Myocyte (in vitro differentiated cells): ENCODE measurements around the gene TARBP1. TPM values are rescaled to one million over a fixed set of nuclear protein-coding genes. Genes with fewer than 3 reads are reported as not detected.
A peak's percentile ranks its signal among the peaks of the same experiment; 100 is the strongest.
"Not testable (repeated sequence)": the region's sequence is repeated elsewhere in the genome, so short reads cannot be mapped to it uniquely, and the experiment has no call there.

Experiments
- DNase-seq: peaks from one replicate; pipeline ENCODE4 v3.0.0-alpha.2; 2012; ENCODE audit warnings: low read depth
- polyA plus RNA-seq: library from polyadenylated mRNA; unstranded; fragments of >200 nt; gene quantifications from one replicate; pipeline ENCODE4 v1.2.1, GENCODE V29; 2012; ENCODE audit warnings: missing spikeins
- total RNA-seq: library from RNA; depleted of rRNA; stranded (reverse); fragments of >200 nt; gene quantifications from 2 replicates; pipeline ENCODE4 v1.2.3, GENCODE V29; 2014

Gene TARBP1, protein sequence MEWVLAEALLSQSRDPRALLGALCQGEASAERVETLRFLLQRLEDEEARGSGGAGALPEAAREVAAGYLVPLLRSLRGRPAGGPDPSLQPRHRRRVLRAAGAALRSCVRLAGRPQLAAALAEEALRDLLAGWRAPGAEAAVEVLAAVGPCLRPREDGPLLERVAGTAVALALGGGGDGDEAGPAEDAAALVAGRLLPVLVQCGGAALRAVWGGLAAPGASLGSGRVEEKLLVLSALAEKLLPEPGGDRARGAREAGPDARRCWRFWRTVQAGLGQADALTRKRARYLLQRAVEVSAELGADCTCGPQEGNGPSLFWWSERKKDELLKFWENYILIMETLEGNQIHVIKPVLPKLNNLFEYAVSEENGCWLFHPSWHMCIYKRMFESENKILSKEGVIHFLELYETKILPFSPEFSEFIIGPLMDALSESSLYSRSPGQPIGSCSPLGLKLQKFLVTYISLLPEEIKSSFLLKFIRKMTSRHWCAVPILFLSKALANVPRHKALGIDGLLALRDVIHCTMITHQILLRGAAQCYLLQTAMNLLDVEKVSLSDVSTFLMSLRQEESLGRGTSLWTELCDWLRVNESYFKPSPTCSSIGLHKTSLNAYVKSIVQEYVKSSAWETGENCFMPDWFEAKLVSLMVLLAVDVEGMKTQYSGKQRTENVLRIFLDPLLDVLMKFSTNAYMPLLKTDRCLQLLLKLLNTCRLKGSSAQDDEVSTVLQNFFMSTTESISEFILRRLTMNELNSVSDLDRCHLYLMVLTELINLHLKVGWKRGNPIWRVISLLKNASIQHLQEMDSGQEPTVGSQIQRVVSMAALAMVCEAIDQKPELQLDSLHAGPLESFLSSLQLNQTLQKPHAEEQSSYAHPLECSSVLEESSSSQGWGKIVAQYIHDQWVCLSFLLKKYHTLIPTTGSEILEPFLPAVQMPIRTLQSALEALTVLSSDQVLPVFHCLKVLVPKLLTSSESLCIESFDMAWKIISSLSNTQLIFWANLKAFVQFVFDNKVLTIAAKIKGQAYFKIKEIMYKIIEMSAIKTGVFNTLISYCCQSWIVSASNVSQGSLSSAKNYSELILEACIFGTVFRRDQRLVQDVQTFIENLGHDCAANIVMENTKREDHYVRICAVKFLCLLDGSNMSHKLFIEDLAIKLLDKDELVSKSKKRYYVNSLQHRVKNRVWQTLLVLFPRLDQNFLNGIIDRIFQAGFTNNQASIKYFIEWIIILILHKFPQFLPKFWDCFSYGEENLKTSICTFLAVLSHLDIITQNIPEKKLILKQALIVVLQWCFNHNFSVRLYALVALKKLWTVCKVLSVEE (N-terminal part only)
- 14.5 and 14.8 TPM in 2 replicates for total RNA-seq
- polyA plus RNA-seq, result 13.5 TPM

DNA sequence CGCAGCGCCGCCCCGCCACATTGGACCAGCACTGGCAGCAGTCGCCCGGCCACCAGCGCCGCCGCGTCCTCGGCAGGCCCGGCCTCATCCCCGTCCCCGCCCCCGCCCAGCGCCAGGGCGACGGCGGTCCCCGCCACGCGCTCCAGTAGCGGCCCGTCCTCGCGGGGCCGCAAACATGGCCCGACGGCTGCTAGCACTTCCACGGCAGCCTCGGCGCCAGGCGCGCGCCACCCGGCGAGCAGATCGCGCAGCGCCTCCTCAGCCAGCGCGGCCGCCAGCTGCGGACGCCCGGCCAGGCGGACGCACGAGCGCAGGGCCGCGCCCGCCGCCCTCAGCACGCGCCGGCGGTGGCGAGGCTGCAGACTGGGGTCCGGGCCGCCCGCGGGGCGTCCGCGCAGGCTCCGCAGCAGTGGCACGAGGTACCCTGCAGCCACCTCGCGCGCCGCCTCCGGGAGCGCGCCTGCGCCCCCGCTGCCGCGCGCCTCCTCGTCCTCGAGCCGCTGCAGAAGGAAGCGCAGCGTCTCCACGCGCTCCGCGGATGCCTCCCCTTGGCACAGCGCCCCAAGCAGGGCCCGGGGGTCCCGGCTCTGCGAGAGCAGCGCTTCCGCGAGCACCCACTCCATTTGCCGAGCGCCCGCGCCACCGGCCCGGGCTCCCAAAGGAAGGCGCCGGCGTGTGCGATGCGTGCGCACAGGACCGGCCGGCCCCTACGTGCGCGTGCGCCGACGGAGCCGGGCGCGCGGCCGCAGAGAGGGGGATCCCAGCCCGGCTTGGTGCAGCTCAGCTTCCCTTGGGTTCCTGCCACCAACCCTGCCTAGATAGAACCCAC lies at the start of gene TARBP1:
TSS of gene TARBP1 (minus strand) at position 699 of the 829 bp plus-strand sequence. CDS start at position 623, 76 bp downstream.
- peak; percentile 84 for DNase-seq

DNA sequence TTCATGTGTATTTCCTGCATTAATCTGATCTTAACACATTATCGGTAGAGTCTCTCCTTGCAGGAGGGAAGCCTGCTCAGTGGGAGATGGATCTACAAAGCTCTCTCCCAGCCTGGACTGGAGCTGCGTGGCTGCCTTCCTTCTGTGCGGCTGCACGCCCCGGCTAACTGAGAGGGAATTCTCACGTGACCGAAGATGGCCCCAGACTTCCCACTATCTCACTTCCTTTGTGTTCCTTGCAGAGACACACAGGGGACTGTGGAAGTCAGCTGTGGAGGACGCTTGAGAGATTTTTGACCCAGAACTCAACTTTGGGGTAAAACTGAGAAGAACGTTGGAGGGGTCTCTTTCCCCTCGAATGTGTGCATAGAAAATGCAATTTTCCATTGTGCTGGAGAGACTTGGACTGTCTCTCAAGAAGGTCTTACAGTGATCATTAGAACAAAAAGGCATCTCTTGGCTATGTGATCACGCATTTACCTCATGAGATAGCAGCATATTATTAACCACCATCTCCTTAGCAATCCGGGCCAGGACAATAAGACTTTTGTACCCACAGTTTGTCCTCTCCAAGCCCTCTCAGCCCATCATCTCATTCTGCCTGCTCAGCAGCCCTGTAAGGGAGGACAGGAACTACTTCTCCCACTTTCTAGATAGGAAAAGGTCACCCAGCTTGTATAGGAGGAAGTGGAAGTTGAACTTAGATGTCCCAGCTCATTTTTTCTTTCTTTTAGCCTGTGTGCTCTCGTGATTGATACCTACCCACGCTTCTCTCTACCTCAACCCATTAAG lies 49.3 kb upstream of the TARBP1 start:
- DNase-seq, result no peak

DNA sequence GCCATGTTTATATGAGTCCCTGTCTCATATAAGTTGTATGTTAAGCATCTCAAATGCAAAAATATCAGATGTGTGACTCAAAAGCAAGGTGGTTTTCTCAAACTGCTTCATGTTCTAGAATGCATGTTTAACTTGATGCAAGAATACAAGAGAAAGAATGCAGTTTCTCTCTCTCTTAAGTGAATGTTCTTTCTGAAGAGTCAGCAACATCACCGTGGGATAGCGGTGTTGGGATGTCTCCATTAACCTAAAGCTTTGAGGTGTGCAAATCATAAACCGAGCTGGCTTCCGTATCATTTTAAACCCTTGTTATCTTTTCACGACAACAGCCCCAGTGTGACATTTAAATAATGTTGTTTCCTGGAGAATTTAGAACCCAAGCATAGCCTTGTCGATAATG lies 48.4 kb upstream of the TARBP1 start:
- no peak for DNase-seq

DNA sequence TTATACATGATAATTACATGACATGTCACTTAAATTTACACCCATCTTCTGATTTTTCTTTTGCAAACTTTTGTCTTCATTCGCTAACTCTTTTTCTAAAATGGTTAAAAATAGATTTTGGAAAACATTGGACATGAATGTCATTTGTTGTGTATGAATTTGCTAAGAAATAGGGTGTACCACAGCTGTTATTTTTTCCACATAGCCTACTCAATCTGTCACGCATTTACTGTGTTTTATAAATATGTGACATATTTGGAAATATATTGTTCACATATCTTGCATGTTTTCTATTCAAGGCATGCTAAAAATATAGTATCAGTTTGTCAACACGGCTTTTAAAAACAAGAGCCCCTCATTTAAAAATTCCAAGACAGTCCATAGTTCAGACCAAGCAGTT lies 47.9 kb upstream of the TARBP1 start:
- DNase-seq, result no peak

DNA sequence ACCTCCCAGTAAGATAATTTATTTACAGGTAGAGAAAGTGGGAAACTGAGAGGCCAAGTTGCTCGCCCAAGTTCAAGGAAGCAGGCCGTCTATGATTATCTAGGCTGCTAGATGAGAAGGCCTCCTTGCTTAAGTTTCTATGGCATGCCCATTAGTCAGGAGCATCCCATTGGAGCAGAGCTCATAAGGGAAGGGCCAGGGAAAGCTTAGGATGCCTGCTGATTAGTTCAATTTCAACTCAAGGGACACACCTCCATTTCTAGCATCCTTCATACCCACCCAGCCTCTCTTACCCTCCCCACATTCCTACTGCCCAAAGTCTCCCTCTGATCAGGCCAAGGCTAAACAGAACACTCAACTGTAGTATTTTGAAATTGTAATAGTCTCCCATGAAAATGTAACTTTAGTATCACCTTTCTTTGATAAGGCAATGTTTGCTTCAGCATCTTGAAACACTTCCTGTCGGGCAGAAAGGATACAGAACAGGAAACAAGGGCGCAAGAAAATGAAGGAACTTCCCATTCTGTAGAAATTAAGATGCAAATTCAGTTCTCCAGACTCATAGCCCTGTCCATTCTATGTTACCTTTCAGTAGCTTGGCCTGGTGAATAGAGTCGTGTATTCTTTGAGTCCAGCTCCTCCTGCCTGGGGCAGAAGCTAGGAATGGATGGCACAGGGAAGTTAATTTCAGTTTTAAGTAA lies 46.3 kb upstream of the TARBP1 start:
- no peak for DNase-seq

DNA sequence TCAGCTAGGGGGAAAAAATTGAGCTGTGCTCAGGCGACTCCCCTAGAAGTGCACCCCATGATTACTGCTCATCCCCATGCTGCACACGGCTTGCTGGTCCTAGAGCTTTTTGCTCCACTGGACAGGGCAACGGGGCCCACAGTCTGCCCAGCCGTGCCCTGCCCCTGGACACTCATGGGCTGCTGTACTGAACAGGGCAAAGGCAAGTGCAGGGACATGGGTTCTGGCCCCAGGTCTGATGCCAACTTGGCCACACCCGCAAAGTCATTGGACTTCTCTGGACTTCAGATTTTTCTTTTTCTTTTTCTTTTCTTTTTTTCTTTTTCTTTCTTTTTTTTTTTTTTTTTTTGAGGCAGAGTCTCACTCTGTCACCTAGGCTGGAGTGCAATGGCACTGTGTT lies 42.9 kb upstream of the TARBP1 start:
- no peak for DNase-seq

DNA sequence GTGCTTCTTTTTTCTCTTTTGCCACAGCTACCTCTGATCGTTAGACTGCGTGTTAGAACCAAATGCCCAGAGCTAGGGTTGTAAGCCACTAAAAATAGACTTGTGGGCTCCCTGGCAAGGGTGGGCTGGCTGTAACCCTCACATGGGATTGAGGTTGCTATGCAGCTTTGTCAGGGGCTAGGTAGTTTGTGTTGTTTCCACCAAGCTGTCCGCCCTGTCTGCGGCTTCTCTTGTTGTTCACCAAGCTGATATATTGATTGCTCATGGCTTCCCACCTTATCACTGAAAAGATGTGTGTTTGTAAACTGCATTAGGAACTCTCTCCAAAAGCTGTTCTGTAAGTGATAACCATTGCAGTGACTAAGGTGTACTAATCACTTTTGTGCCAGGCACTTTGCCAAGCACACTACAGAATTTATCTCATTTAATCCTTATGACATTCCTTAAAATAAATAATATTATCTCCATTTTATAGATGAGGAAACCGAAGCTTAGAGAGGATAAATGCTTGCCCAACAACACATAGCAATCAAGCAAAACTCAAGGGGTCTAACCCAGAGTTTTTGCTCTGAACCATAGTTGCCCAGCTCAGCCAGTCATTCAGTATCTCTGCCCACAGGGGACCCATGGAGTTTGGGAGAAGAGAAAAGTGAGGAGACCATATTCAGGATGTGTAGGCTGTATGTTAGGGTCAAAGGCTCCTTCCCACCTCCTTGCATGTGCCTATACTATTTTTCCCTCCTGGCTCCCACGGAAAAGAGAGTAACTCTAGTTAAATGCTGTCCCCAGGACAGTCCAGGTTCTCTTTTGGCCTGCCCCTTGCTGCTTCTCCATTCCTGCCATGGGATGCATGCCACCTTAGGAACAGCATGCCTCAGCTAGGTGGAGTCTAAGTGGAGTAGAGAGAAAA lies 42.2 kb upstream of the TARBP1 start:
- DNase-seq, result peak; percentile 52

DNA sequence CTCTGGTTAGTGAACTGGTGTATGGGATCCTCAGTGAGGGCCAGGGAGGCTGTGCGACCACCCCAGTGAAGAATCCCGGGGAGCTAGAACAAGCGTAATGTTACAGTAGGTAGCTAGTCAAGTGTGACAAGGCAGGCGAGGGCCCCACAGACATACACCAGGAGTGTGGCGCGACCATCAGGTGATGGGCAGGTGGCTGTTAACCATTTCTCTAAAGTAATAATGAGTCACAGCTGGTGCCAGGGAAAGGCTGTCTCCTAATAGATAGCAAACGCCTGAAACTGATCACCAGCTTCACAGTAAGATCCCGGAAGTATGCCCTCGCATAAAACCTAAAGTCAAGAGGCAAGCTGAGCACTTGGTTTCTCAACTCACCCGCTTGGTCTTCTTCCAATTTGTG lies 40.5 kb upstream of the TARBP1 start:
- no peak for DNase-seq

DNA sequence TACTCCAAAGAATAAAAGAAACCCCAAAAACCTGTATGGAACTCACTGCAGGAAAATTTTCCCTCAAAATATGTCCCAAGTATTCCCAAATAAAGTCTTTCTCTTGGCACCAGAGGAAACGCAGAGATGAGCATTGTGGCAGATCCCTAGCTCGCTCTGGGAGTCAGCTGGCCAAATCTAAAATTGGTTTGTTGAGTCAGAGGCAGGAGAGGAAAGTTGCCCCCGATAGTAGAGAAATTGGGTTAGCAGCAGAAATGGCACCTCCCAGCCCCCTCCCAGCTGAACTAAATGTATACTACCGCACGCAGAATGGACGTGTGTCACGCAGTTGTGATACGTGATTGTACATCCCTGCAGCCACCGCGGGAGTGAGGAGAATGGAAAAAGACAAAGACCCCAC lies 39.9 kb upstream of the TARBP1 start:
- DNase-seq, result peak; percentile 63

DNA sequence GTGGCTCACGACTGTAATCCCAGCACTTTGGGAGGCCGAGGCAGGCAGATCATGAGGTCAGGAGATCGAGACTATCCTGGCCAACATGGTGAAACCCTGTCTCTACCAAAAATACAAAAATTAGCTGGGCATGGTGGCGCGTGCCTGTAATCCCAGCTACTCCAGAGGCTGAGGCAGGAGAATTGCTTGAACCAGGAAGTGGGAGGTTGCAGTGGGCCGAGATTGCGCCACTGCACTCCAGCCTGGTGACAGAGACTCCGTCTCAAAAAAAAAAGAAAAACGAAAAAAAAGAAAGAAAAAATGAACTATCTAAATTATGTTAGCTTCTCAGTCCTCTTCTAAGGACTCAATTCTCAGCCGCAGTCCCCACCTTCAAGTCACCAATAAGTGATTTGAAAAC lies 39.1 kb upstream of the TARBP1 start:
- not testable (repeated sequence) for DNase-seq

DNA sequence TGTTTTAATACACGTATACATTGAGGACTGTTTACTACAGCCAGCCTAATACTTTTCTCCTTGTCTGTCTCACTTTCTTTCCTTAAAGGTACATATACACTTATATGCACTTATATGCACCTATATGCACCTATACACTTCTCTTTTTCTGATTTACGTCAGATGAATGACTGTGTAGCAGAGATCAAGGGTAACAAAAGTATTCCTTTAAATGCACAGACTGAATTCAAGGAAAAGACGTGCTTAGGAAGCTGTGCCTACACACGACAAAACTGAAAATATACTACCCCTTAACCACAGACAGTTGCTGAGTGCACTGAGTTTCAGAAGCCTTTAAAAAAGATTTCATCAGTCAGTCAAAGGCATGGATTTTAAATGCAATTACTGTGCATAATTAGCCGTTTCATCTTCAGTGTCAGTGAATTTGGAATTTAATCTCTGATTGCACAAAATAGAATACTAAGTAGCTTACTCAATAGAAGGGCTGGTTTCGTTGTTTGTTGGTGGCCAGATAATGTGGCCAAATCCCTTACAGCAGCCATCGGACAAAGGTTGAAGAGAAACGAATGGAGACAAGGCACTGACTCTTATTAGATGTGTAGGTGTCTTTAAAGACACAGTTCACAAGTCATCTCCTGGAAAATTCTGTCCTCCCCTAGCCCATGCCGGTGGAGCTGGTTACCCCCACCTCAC lies 38.3 kb upstream of the TARBP1 start:
- DNase-seq, result no peak

DNA sequence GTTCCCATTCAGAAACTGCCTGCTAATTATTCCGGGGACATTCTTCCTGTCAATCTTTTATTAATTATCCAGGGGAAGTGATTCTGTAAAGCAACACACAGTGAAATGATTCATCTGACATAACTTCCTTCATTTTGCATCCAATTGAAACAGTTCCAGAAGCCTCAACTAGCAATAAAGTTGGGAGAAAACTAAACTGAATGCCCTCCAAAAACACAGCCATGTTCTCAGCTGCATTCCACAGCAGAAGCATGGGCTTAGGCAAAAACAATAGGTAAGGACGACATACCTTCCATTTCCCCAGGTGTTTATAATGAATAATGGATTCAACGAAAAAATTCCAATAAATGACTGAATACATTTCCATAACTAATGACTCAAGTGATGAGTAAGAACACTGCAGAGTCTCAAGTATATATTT lies 36.9 kb upstream of the TARBP1 start:
- no peak for DNase-seq

DNA sequence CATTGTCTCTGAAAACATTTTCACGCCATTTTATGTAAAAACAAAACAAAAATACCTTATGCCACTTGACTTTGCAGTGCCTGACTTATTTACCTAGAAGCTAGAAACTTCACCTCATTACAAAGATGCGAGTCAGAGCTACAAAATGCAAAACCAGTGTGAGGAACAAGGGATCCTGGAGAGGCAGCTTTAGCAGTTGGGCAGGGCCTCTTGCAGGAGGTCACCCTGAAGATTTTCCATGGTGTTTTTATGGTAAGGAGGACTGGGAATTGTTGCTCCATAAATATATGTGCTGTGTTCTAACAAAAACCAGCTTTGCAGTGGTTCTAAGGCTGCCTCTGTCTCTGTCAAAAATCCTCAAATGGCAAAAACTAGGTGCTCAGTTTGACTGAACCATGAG lies 36.4 kb upstream of the TARBP1 start:
- DNase-seq, result peak; percentile 13

DNA sequence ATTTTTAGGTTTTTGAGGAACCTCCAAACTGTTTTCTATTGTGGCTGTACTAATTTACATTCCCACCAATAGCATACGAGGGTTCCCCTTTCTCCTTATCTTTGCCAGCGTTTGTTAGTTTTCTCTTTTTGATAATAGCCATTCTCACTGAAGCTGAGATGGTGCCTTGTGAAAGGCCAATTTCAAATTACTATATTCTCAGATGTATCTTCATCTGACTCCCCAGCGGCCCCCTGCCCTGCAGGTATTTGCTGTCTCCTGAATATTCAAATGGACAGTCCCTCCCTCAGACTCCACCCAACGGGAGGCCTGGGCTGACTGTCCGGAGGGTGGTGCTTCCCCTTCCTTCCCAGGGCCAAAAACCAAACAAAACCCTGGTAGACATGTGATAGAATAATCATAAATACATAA lies 33.5 kb upstream of the TARBP1 start:
- no peak for DNase-seq

DNA sequence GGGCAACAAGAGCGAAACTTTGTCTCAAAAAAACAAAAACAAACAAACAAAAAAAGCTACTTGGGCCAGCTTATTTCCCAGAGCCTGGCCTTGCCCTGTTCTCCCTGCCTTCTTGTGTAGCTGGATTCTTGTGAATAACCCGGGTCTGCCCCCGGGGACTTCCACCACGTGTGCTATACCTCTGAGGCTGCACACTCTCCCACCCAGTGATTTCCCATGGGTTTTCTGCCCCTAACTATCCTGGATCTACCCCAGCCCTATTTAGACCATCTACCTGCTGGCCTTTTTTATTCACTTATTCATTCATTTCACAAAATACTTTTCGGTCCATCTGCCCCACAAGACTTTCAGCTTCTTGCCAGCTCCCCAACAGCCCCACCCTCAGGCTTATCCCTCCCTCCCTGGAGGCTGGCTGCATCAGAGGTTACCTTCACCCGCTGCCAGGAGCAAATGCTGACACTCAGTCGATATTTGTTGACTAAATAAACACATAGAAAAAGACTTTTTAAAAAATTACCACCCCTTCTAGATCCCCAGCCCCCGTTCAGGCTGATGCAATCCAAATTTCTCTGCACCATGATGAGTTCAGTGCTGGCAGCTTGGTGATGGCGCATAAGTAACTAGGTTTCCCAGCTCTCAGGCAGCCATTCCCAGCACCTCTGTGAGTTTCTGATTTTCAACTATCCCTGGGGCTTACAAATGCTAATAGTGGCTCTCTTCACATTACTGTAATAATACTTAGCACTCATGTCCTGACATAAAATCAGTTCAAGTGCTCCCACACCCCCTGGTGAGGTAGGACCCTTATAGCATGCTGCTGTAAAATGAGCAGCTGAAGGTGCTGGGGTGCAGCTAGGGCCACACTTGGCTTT lies 30.7 kb upstream of the TARBP1 start:
- DNase-seq, result no peak
